ENCODE results near the gene SOX18.

The SOX18 gene

DNA sequence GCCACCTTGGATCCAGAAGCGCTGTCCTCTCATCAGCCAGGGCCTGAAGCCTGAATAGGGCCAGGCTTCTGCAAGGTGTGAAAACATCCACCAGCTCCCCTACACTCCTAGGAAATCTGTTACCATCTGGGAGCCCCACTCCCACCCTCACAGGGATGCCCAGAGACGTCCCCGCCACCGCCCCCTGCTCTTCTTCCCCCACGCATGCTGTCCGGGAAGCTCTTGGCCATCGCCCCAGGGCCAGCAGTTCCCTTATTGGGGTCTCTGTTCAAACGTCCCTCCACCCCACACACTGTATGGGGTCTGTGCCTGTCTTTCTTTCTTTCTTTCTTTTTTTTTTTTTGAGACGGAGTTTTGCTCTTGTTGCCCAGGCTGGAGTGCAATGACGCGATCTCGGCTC is 26.1 kb upstream of the SOX18 start:
- Histone ChIP-seq H3K4me1 (ENCODE audit: control insufficient read depth in 2 of 2, insufficient read depth in 2 of 2, low read length in 2 of 2) (peaks cover 14 to 15% of the 10 kb centered on the region in 2 donors), H3K27ac (ENCODE audit: low read depth in 2 of 2, low read length in 2 of 2) (no peak overlapping the region), H3K9ac (ENCODE audit: low read depth in 1 of 2, low read length in 2 of 2) (no peak overlapping the region), H3K4me3 (ENCODE audit: low read length in 2 of 2) (no peak overlapping the region), H3K36me3 (ENCODE audit: control insufficient read depth in 2 of 2, insufficient read depth in 2 of 2, low read length in 2 of 2) (peaks cover 5 to 6% of the 10 kb centered on the region in 2 donors), H3K9me3 (ENCODE audit: control insufficient read depth in 2 of 2, low read length in 2 of 2) (no peaks in the 10 kb centered on the region), H3K27me3 (ENCODE audit: control insufficient read depth in 2 of 2, insufficient read depth in 2 of 2, low read length in 2 of 2) (peaks cover 0 to 3% of the 10 kb centered on the region in 2 donors)

DNA sequence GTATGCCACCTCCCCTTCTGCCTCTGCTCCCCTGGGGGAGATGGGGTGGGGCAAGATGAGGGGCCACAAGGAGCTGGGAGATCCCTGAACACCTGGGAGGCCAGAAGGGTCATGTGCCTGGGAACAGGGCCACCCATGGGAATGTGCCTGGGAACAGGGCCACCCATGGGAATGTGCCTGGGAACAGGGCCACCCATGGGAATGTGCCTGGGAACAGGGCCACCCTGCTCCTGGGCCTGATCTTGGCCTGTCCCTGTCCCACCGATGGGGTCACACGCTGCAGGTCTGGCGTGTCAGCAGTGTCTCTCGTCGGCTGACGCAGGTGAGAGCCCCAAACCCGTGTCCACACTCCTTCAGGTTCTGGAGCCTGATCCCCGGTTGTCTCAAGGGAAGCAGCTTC is 25.5 kb upstream of the SOX18 start:
- Histone ChIP-seq H3K36me3 (ENCODE audit: control insufficient read depth in 2 of 2, insufficient read depth in 2 of 2, low read length in 2 of 2) (peaks cover 5 to 6% of the 10 kb centered on the region in 2 donors), H3K4me3 (ENCODE audit: low read length in 2 of 2) (no peak overlapping the region), H3K9ac (ENCODE audit: low read depth in 1 of 2, low read length in 2 of 2) (no peak overlapping the region), H3K4me1 (ENCODE audit: control insufficient read depth in 2 of 2, insufficient read depth in 2 of 2, low read length in 2 of 2) (peaks cover 14 to 15% of the 10 kb centered on the region in 2 donors), H3K27ac (ENCODE audit: low read depth in 2 of 2, low read length in 2 of 2) (no peak overlapping the region), H3K27me3 (ENCODE audit: control insufficient read depth in 2 of 2, insufficient read depth in 2 of 2, low read length in 2 of 2) (peaks cover 0 to 3% of the 10 kb centered on the region in 2 donors), H3K9me3 (ENCODE audit: control insufficient read depth in 2 of 2, low read length in 2 of 2) (no peaks in the 10 kb centered on the region)

DNA sequence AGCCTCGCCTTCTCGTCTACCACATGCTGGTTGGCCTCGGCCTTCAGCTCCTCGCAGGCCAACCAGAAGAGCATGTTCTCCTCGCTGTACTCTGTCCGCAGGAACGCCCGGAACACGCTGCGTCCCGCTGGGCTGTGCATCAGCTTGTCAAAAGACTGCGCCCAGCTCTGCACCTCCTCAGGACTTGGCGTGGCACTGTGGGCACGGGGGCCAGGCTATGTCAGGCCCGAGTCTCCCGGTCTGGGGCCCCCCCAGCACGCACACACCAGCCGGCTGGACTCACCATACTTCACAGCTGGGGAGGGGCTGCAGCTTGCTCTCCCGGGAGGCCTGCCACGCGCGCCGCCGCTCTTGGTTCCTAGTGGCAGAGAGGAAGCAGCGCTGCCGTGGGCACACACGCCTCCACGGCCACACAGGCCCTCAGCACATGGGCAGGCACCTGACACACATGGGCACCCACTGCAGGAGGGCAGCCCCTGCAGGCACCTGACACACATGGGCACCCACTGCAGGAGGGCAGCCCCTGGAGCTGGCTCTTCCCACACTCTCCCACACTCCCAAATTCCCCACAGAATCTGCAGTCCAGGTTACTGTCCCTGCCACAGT is 24.8 kb upstream of the SOX18 start:
- no peak overlapping the region for H3K4me3 ChIP-seq (ENCODE audit: low read length in 2 of 2)
- H3K36me3 ChIP-seq (ENCODE audit: control insufficient read depth in 2 of 2, insufficient read depth in 2 of 2, low read length in 2 of 2) = peaks cover 5 to 6% of the 10 kb centered on the region in 2 donors
- H3K9me3 ChIP-seq (ENCODE audit: control insufficient read depth in 2 of 2, low read length in 2 of 2) = no peaks in the 10 kb centered on the region
- H3K27ac ChIP-seq (ENCODE audit: low read depth in 2 of 2, low read length in 2 of 2) = no peak overlapping the region
- H3K27me3 ChIP-seq (ENCODE audit: control insufficient read depth in 2 of 2, insufficient read depth in 2 of 2, low read length in 2 of 2) = peaks cover 0 to 3% of the 10 kb centered on the region in 2 donors
- H3K4me1 ChIP-seq (ENCODE audit: control insufficient read depth in 2 of 2, insufficient read depth in 2 of 2, low read length in 2 of 2) = peaks cover 11 to 13% of the 10 kb centered on the region in 2 donors
- no peak overlapping the region for H3K9ac ChIP-seq (ENCODE audit: low read depth in 1 of 2, low read length in 2 of 2)

DNA sequence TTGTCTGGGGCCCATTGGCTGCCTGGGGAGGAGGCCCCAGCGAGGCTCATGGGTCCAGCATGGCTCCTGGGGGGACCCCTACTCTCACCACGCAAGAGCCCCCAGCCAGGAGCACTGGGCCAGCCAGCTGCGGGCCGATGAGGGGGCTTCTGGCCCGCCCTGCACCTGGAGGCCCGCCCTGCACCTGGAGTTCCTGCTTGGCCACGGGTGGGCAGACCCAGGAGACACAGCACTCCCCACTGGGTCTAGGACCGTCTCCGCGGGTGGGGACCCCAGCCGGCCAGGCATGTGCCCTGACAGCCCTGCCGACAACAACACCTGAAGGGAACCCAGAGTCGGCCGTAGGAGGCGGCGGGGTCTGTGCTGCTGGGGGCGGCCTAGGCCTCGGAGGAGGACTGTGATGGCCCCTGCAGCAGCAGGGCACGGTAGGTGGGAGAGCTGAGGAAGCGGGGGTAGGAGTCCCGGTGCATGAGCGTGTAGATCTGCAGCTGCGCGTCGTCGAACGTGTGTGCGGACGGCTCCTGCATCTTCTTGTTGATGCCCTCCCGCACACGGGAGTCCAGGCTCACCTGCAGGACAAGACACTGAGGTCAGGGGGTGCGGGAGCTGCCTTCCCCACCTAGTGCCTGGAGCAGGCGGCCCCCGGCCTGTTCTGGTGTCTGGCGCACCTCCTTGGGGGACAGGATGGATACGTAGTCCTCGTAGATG is 24.2 kb upstream of the SOX18 start:
- no peak overlapping the region for H3K27ac ChIP-seq (ENCODE audit: low read depth in 2 of 2, low read length in 2 of 2)
- no peak overlapping the region for H3K9ac ChIP-seq (ENCODE audit: low read depth in 1 of 2, low read length in 2 of 2)
- H3K9me3 ChIP-seq (ENCODE audit: control insufficient read depth in 2 of 2, low read length in 2 of 2) = no peaks in the 10 kb centered on the region
- H3K4me3 ChIP-seq (ENCODE audit: low read length in 2 of 2) = no peak overlapping the region
- peaks cover 6 to 7% of the 10 kb centered on the region in 2 donors for H3K4me1 ChIP-seq (ENCODE audit: control insufficient read depth in 2 of 2, insufficient read depth in 2 of 2, low read length in 2 of 2)
- H3K36me3 ChIP-seq (ENCODE audit: control insufficient read depth in 2 of 2, insufficient read depth in 2 of 2, low read length in 2 of 2) = peaks cover 5 to 6% of the 10 kb centered on the region in 2 donors
- no peaks in the 10 kb centered on the region for H3K27me3 ChIP-seq (ENCODE audit: control insufficient read depth in 2 of 2, insufficient read depth in 2 of 2, low read length in 2 of 2)

DNA sequence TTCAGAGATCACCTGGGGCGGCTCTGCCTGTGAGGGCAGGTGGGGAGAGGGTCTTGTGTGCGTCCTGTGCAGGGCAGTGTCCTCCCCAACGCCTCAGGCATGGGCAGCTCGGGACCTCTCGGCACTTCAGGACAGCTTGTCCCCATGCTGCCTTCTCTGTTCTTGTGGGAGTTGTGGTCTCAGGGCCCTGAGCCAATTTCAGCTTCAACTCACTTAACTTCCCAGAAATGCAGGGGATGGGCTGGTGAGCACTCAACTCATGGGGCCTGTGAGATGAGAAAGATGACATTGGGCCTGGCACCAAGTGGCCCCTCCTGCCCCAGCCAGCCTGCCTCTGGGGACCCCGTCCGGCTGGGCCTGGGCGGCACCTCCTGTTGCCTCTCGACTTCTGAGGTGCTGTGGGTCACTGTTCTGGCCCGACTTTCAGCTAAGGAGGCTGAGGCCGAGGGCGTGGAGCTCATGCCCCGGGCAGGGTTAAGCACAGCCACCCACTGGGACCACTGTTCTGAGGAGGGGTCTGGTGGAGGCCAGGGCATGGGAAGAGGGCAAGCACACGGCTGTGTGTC is 23.1 kb upstream of the SOX18 start:
- Histone ChIP-seq H3K4me1 (ENCODE audit: control insufficient read depth in 2 of 2, insufficient read depth in 2 of 2, low read length in 2 of 2) (peaks cover 0 to 3% of the 10 kb centered on the region in 2 donors), H3K9me3 (ENCODE audit: control insufficient read depth in 2 of 2, low read length in 2 of 2) (no peaks in the 10 kb centered on the region), H3K4me3 (ENCODE audit: low read length in 2 of 2) (no peak overlapping the region), H3K36me3 (ENCODE audit: control insufficient read depth in 2 of 2, insufficient read depth in 2 of 2, low read length in 2 of 2) (peaks cover 5 to 6% of the 10 kb centered on the region in 2 donors), H3K9ac (ENCODE audit: low read depth in 1 of 2, low read length in 2 of 2) (no peak overlapping the region), H3K27ac (ENCODE audit: low read depth in 2 of 2, low read length in 2 of 2) (no peak overlapping the region), H3K27me3 (ENCODE audit: control insufficient read depth in 2 of 2, insufficient read depth in 2 of 2, low read length in 2 of 2) (no peaks in the 10 kb centered on the region)

DNA sequence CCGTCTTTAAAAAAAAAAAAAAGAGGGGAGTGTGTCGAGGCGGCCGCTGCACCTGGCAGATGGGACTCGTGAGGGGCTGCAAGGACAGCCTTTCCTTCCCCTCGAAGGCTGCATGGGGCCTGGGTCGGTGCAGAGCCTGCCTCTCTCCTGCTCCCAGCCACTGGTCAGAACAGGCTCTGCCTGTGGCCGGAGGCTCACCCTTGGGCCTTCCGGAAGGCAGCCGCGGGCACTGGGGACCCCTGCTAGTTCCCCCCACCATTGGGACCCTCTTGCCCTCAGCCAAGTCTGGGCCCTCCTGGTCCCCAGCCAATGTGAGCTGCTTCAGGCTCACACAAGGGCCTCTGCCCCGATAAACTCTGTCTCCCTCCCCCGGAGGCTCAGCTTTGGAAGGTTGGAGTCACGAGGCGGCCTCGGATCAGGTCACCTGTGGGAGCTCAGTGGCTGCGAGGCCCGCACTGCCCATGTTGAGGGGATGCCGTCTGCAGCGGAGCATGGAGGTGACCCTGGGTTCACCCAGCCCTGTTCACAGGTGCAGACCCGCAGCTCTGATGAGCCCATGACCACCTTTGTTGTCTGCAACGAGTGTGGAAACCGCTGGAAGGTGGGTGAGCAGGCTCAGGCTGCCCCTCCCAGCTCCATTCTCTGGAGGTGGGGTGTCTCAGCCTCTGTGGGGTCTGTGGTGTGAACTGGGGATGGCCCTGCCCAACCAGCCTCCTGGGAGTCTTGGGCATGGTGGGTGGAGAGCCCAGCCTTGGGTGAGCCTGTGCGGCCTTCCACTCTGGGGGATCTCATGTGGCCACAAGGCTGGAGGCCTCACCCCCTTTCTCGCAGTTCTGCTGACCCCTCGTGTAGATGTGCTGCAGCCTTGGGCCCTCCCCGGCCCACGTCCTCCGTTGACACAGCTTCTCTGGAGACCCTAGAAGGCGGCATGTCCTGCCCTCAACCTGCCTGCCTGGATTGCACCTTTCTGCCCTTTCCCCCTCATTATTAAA is 22.2 kb upstream of the SOX18 start:
- Histone ChIP-seq H3K27ac (ENCODE audit: low read depth in 2 of 2, low read length in 2 of 2) (no peak overlapping the region), H3K36me3 (ENCODE audit: control insufficient read depth in 2 of 2, insufficient read depth in 2 of 2, low read length in 2 of 2) (peaks cover 5 to 6% of the 10 kb centered on the region in 2 donors), H3K27me3 (ENCODE audit: control insufficient read depth in 2 of 2, insufficient read depth in 2 of 2, low read length in 2 of 2) (no peaks in the 10 kb centered on the region), H3K9ac (ENCODE audit: low read depth in 1 of 2, low read length in 2 of 2) (no peak overlapping the region), H3K4me1 (ENCODE audit: control insufficient read depth in 2 of 2, insufficient read depth in 2 of 2, low read length in 2 of 2) (peaks cover 0 to 1% of the 10 kb centered on the region in 2 donors), H3K9me3 (ENCODE audit: control insufficient read depth in 2 of 2, low read length in 2 of 2) (no peaks in the 10 kb centered on the region), H3K4me3 (ENCODE audit: low read length in 2 of 2) (no peak overlapping the region)

DNA sequence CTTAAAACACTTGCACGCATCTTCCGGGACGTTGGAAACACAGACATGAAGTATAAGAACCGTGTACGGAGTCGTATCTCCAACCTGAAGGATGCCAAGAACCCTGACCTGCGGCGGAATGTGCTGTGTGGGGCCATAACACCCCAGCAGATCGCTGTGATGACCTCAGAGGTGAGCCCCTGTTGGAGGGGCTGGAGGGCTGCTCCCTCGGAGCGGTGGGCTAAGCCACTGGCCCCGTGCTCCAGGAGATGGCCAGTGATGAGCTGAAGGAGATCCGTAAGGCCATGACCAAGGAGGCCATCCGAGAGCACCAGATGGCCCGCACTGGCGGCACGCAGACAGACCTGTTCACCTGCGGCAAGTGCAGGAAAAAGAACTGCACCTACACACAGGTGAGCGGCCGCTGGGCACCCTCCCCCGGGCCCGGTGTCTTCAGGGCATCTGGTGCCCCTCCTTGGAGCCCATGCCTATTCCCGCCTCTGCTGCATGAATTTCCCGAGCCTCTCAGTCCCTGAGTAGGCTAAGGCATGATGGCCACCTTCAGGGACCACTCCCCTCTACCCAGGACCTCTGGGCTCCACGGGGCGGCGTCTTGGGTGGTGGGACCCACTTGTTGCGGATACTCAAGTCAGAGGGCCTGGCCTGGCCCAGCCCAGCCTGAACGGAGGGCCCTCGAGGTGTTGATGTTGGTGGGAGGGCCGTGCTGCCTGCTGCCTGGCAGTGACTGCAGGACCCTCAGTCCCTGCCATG is 21.0 kb upstream of the SOX18 start:
- peaks cover 3 to 11% of the 10 kb centered on the region in 2 donors for H3K4me1 ChIP-seq (ENCODE audit: control insufficient read depth in 2 of 2, insufficient read depth in 2 of 2, low read length in 2 of 2)
- peaks cover 5 to 6% of the 10 kb centered on the region in 2 donors for H3K36me3 ChIP-seq (ENCODE audit: control insufficient read depth in 2 of 2, insufficient read depth in 2 of 2, low read length in 2 of 2)
- no peaks in the 10 kb centered on the region for H3K9me3 ChIP-seq (ENCODE audit: control insufficient read depth in 2 of 2, low read length in 2 of 2)
- H3K4me3 ChIP-seq (ENCODE audit: low read length in 2 of 2) = no peak overlapping the region
- no peak overlapping the region for H3K9ac ChIP-seq (ENCODE audit: low read depth in 1 of 2, low read length in 2 of 2)
- no peaks in the 10 kb centered on the region for H3K27me3 ChIP-seq (ENCODE audit: control insufficient read depth in 2 of 2, insufficient read depth in 2 of 2, low read length in 2 of 2)
- H3K27ac ChIP-seq (ENCODE audit: low read depth in 2 of 2, low read length in 2 of 2) = no peak overlapping the region

DNA sequence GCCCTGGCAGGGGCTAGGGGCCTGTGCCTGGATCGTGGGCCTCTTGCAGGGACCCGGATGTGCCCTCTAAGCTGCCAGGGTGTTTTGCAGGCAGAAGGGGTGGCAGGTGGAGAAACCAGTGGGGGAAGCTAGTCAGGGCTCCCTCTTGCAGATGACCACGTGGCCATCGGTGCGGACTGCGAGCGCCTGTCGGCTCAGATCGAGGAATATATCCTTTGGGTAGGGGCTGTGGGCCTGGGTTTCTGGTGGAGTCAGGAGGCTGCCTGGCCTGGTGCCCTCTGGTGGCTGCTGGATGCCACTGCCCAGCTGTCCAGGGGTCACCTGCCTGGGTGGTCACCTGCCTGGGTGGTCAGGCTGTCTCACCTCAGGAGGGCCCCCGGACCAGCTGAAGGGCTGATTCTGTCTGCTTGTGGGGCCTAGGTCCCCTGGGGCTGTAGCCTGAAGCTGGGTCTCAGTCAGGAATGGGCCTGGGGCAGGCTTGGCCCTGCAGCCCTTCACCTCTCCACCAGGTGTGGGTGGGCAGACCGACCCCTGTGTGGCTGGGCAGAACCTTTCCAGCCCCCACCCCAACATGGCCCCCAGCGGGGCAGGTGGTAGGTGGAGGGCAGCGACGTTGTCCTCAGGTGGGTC is 20.3 kb upstream of the SOX18 start:
- no peak overlapping the region for H3K4me3 ChIP-seq (ENCODE audit: low read length in 2 of 2)
- no peak overlapping the region for H3K9ac ChIP-seq (ENCODE audit: low read depth in 1 of 2, low read length in 2 of 2)
- H3K9me3 ChIP-seq (ENCODE audit: control insufficient read depth in 2 of 2, low read length in 2 of 2) = no peaks in the 10 kb centered on the region
- no peak overlapping the region for H3K27ac ChIP-seq (ENCODE audit: low read depth in 2 of 2, low read length in 2 of 2)
- H3K4me1 ChIP-seq (ENCODE audit: control insufficient read depth in 2 of 2, insufficient read depth in 2 of 2, low read length in 2 of 2) = peaks cover 3 to 13% of the 10 kb centered on the region in 2 donors
- H3K27me3 ChIP-seq (ENCODE audit: control insufficient read depth in 2 of 2, insufficient read depth in 2 of 2, low read length in 2 of 2) = no peaks in the 10 kb centered on the region
- H3K36me3 ChIP-seq (ENCODE audit: control insufficient read depth in 2 of 2, insufficient read depth in 2 of 2, low read length in 2 of 2) = peaks cover 5 to 6% of the 10 kb centered on the region in 2 donors

DNA sequence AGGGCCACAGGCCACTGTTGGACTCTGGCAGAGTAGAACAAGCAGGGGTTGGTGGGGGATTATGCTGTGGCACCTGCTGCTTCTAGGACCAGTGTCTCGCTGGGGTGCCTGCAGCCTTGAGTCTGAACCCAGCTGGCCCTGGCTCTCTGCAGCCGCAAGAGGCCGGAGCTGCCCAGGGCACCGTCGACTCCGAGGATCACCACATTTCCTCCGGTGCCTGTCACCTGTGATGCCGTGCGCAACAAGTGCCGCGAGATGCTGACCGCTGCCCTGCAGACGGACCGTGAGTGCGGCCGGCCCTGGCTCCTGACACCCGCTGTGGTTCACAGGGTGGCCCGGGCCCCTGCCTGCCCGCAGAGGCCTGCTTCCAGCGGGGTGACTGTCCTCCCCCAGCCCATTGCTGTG is 19.8 kb upstream of the SOX18 start:
- peaks cover 5 to 6% of the 10 kb centered on the region in 2 donors for H3K36me3 ChIP-seq (ENCODE audit: control insufficient read depth in 2 of 2, insufficient read depth in 2 of 2, low read length in 2 of 2)
- no peaks in the 10 kb centered on the region for H3K27me3 ChIP-seq (ENCODE audit: control insufficient read depth in 2 of 2, insufficient read depth in 2 of 2, low read length in 2 of 2)
- no peaks in the 10 kb centered on the region for H3K9me3 ChIP-seq (ENCODE audit: control insufficient read depth in 2 of 2, low read length in 2 of 2)
- peaks cover 3 to 13% of the 10 kb centered on the region in 2 donors for H3K4me1 ChIP-seq (ENCODE audit: control insufficient read depth in 2 of 2, insufficient read depth in 2 of 2, low read length in 2 of 2)
- H3K27ac ChIP-seq (ENCODE audit: low read depth in 2 of 2, low read length in 2 of 2) = no peak overlapping the region
- no peak overlapping the region for H3K9ac ChIP-seq (ENCODE audit: low read depth in 1 of 2, low read length in 2 of 2)
- H3K4me3 ChIP-seq (ENCODE audit: low read length in 2 of 2) = no peak overlapping the region

Data from mucosa of rectum (tissue), 2 donors.